MM.1S (cell line): Measurements from ENCODE around the gene ZNF586.

Experiments used
- EZH2 ChIP-seq: fragments of 300-600 bp; sonication (generic); optimal IDR thresholded peaks from 2 replicates; pipeline ENCODE3; 2017; ENCODE audit warnings: low read depth, mild to moderate bottlenecking, antibody characterized with exemption, low read length, mixed read lengths
- EZH2phosphoT487 ChIP-seq: fragments of 300-600 bp; sonication (generic); IDR thresholded peaks from 2 replicates; pipeline ENCODE4 v1.6.1; 2018; ENCODE audit warnings: antibody characterized with exemption, low read length
- TF ChIP-seq, protein P1 (sequence below): fragments of 300-600 bp; sonication (generic); IDR thresholded peaks from 2 replicates; pipeline ENCODE4 v1.5.1; 2016; ENCODE audit warnings: antibody characterized with exemption, low read length, mixed read lengths

DNA sequence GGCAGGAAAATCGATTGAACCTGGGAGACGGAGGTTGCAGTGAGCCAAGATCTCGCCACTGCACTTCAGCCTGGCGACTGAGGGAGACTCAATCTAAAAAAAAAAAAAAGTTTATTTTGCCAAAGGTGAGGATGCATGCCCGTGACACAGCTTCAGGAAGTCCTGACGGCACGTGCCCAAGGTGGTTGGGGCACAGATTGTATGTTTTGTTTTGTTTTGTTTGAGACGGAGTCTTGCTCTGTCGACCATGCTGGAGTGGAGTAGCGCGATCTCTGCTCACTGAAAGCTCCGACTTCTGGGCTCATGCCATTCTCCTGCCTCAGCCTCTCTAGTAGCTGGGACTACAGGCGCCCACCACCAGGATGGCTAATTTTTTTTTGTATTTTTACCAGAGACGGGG, 48.5 kb downstream of the ZNF586 start:
- no peak for TF ChIP-seq EZH2phosphoT487
- TF ChIP-seq, protein P1, sequence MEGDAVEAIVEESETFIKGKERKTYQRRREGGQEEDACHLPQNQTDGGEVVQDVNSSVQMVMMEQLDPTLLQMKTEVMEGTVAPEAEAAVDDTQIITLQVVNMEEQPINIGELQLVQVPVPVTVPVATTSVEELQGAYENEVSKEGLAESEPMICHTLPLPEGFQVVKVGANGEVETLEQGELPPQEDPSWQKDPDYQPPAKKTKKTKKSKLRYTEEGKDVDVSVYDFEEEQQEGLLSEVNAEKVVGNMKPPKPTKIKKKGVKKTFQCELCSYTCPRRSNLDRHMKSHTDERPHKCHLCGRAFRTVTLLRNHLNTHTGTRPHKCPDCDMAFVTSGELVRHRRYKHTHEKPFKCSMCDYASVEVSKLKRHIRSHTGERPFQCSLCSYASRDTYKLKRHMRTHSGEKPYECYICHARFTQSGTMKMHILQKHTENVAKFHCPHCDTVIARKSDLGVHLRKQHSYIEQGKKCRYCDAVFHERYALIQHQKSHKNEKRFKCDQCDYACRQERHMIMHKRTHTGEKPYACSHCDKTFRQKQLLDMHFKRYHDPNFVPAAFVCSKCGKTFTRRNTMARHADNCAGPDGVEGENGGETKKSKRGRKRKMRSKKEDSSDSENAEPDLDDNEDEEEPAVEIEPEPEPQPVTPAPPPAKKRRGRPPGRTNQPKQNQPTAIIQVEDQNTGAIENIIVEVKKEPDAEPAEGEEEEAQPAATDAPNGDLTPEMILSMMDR = no peak
- no peak for TF ChIP-seq EZH2
